IMR-90 (cell line): Measurements from ENCODE around the gene ANO1. TPM values are rescaled to one million over a fixed set of nuclear protein-coding genes. Genes with fewer than 3 reads are reported as not detected.

Experiments used
- ATAC-seq: fragments of 200-7000 bp; cut with Tn5 transposase; 2 replicates; pipeline ENCODE4 v1.9.1; 2020; ENCODE audit warnings: low read depth, mild to moderate bottlenecking, moderate library complexity
- BruUV-seq: library from RNA; stranded (reverse); fragments of 400-500 nt; replicated peaks from 2 replicates; lab custom pipeline; 2021; lab: Mats Ljungman, UMichigan
- CTCF ChIA-PET: fragments of 300-600 bp; formaldehyde crosslinking; extraction: SDS; loops from one replicate; lab custom pipeline; 2021; ENCODE audit warnings: antibody characterized with exemption; lab: Yijun Ruan, JAX
- POLR2A ChIA-PET: fragments of 300-600 bp; sonication (Branson Sonifier 250); formaldehyde crosslinking; loops from one replicate; lab custom pipeline; 2022; ENCODE audit warnings: antibody characterized with exemption; ENCODE audit not compliant: unreplicated experiment; lab: Charles Lee
- DNase-seq: peaks from one replicate; pipeline ENCODE4 v3.0.0; 2013
- H2AFZ ChIP-seq: replicated peaks from 2 replicates; pipeline ENCODE3; 2013; ENCODE audit warnings: low read length, mild to moderate bottlenecking; ENCODE audit not compliant: poor library complexity
- H2AK5ac ChIP-seq: 2 replicates; pipeline ENCODE4 v1.6.1; 2013; ENCODE audit warnings: low read depth, low read length, inconsistent platforms
- H2AK9ac ChIP-seq: replicated peaks from 2 replicates; pipeline ENCODE3; 2013; ENCODE audit warnings: mild to moderate bottlenecking, low read depth, low read length, moderate library complexity; ENCODE audit not compliant: poor library complexity
- H2BK120ac ChIP-seq: 2 replicates; pipeline ENCODE4 v1.6.1; 2013; ENCODE audit warnings: low read depth, low read length, inconsistent platforms
- H2BK15ac ChIP-seq: 3 replicates; pipeline ENCODE4 v1.6.1; 2013; ENCODE audit warnings: low read depth, low read length, inconsistent platforms
- H2BK20ac ChIP-seq: 2 replicates; pipeline ENCODE4 v1.6.1; 2013; ENCODE audit warnings: low read depth, mild to moderate bottlenecking, inconsistent platforms, low read length, moderate library complexity
- H2BK5ac ChIP-seq: 2 replicates; pipeline ENCODE4 v1.6.1; 2013; ENCODE audit warnings: mild to moderate bottlenecking, low read depth, low read length, inconsistent platforms; ENCODE audit not compliant: poor library complexity, severe bottlenecking
- H3K14ac ChIP-seq: replicated peaks from 2 replicates; pipeline ENCODE4 v1.6.1; 2013; ENCODE audit warnings: low read depth, low read length, inconsistent platforms
- H3K18ac ChIP-seq: 2 replicates; pipeline ENCODE4 v1.6.1; 2013; ENCODE audit warnings: low read depth, low read length, control low read depth
- H3K23ac ChIP-seq: 2 replicates; pipeline ENCODE4 v1.6.1; 2013; ENCODE audit warnings: low read depth, low read length, inconsistent platforms
- H3K27ac ChIP-seq: 2 replicates; pipeline ENCODE4 v1.5.1; 2013; ENCODE audit warnings: mild to moderate bottlenecking, control low read depth, low read length; ENCODE audit not compliant: insufficient read depth
- H3K27me3 ChIP-seq: 2 replicates; pipeline ENCODE4 v1.6.1; 2013; ENCODE audit warnings: low read length; ENCODE audit not compliant: control insufficient read depth, insufficient read depth
- H3K36me3 ChIP-seq: 2 replicates; pipeline ENCODE4 v1.6.1; 2013; ENCODE audit warnings: low read length, mixed read lengths; ENCODE audit not compliant: control insufficient read depth, insufficient read depth
- H3K4ac ChIP-seq: 2 replicates; pipeline ENCODE4 v1.6.1; 2013; ENCODE audit warnings: low read depth, low read length, inconsistent platforms
- H3K4me1 ChIP-seq: 2 replicates; pipeline ENCODE4 v1.6.1; 2013; ENCODE audit warnings: low read length, mixed read lengths; ENCODE audit not compliant: control insufficient read depth, insufficient read depth
- H3K4me2 ChIP-seq: 2 replicates; pipeline ENCODE4 v1.6.1; 2013; ENCODE audit warnings: low read depth, mild to moderate bottlenecking, control low read depth, low read length, moderate library complexity
- H3K4me3 ChIP-seq: 2 replicates; pipeline ENCODE4 v1.5.1; 2013; ENCODE audit warnings: low read depth, mild to moderate bottlenecking, control low read depth, low read length, moderate library complexity; ENCODE audit not compliant: insufficient read depth
- H3K56ac ChIP-seq: 2 replicates; pipeline ENCODE4 v1.6.1; 2013; ENCODE audit warnings: low read length, inconsistent platforms; ENCODE audit not compliant: insufficient read depth; ENCODE audit errors: extremely low read depth
- H3K79me1 ChIP-seq, 2 experiments: 2 replicates each; pipeline ENCODE4 v1.6.1; 2013; ENCODE audit warnings: low read length in 2 of 2, inconsistent platforms in 1 of 2, low read depth in 1 of 2
- H3K9ac ChIP-seq: 2 replicates; pipeline ENCODE4 v1.6.1; 2013; ENCODE audit warnings: low read depth, low read length, control low read depth
- H3K9me1 ChIP-seq: 2 replicates; pipeline ENCODE4 v1.6.1; 2013; ENCODE audit warnings: low read length, inconsistent platforms; ENCODE audit not compliant: insufficient read depth
- H3K9me3 ChIP-seq: 2 replicates; pipeline ENCODE4 v1.6.1; 2013; ENCODE audit warnings: low read length; ENCODE audit not compliant: control insufficient read depth, insufficient read depth
- H4K20me1 ChIP-seq: 2 replicates; pipeline ENCODE4 v1.6.1; 2013; ENCODE audit warnings: low read length, inconsistent platforms; ENCODE audit not compliant: insufficient read depth
- H4K5ac ChIP-seq: 2 replicates; pipeline ENCODE4 v1.6.1; 2013; ENCODE audit warnings: mild to moderate bottlenecking, low read depth, low read length, control low read depth
- H4K8ac ChIP-seq, 2 experiments: 2 replicates each; pipeline ENCODE4 v1.6.1; 2013; ENCODE audit warnings: low read depth in 2 of 2, low read length in 2 of 2, control low read depth in 1 of 2, inconsistent platforms in 1 of 2
- H4K91ac ChIP-seq: 2 replicates; pipeline ENCODE4 v1.6.1; 2013; ENCODE audit warnings: low read depth, low read length, inconsistent platforms; ENCODE audit not compliant: insufficient read depth
- BHLHE40 ChIP-seq: fragments of 150-350 bp; IDR thresholded peaks from 2 replicates; pipeline ENCODE4 v1.6.1; 2016; ENCODE audit warnings: mild to moderate bottlenecking, low read depth, low read length
- CEBPB ChIP-seq: IDR thresholded peaks from 2 replicates; pipeline ENCODE4 v1.6.1; 2012; ENCODE audit warnings: low read depth, low read length, improper control_type of control experiment
- ELK1 ChIP-seq: fragments of 150-350 bp; IDR thresholded peaks from 2 replicates; pipeline ENCODE4 v1.6.1; 2016; ENCODE audit warnings: low read depth, mild to moderate bottlenecking, low read length, moderate library complexity, borderline replicate concordance
- FOS ChIP-seq: fragments of 150-350 bp; IDR thresholded peaks from 2 replicates; pipeline ENCODE4 v1.6.1; 2016; ENCODE audit warnings: low read depth, low read length
- MAZ ChIP-seq: IDR thresholded peaks from 2 replicates; pipeline ENCODE4 v1.6.1; 2012; ENCODE audit warnings: low read depth, mild to moderate bottlenecking, low read length, improper control_type of control experiment, moderate library complexity, borderline replicate concordance
- POLR2A ChIP-seq: IDR thresholded peaks from 2 replicates; pipeline ENCODE4 v1.6.1; 2012; ENCODE audit warnings: mild to moderate bottlenecking, low read depth, low read length
- RFX5 ChIP-seq: IDR thresholded peaks from 2 replicates; pipeline ENCODE4 v1.8.0; 2012; ENCODE audit warnings: low read depth, mild to moderate bottlenecking, low read length, moderate library complexity
- USF2 ChIP-seq: fragments of 150-350 bp; IDR thresholded peaks from 2 replicates; pipeline ENCODE4 v1.6.1; 2017; ENCODE audit warnings: mild to moderate bottlenecking, antibody characterized with exemption, low read length, low read depth
- WGBS, 2 experiments: methylation state at CpG; one replicate each; pipeline versions ENCODE4 v1.1.5 to v1.1.7; 2013; ENCODE audit warnings: missing lambda C conversion rate in 2 of 2; ENCODE audit not compliant: insufficient read length in 1 of 2; ENCODE audit errors: extremely low coverage in 2 of 2; 5-methylcytosine and 5-hydroxymethylcytosine counted together
- dilution Hi-C: fragments of 300-500 bp; cut with HindIII; formaldehyde crosslinking; loops from one replicate; pipeline ENCODE4 v1.14.3; 2018; ENCODE audit warnings: low sequenced_read_pairs; ENCODE audit not compliant: unreplicated experiment
- in situ Hi-C: fragments of 300-500 bp; cut with MboI; formaldehyde crosslinking; loops from 3 replicates; pipeline ENCODE4 v1.14.3; 2019; ENCODE audit warnings: low sequenced_read_pairs, inconsistent platforms, mixed read lengths
- intact Hi-C: fragments of 100-400 bp; cut with micrococcal nuclease; formaldehyde crosslinking; loops from 2 replicates; pipeline ENCODE4 v1.10.0; 2022
- polyA plus RNA-seq, 3 experiments: library from polyadenylated mRNA; depleted of rRNA; stranded (reverse); fragments of >200 nt; gene quantifications; 2 replicates each; pipeline ENCODE4 v1.2.3, GENCODE V29; 2012; ENCODE audit warnings: low replicate concordance in 1 of 3
- total RNA-seq: library from RNA; depleted of rRNA; stranded (reverse); fragments of >200 nt; gene quantifications from 2 replicates; pipeline ENCODE4 v1.2.3, GENCODE V29; 2012

Gene ANO1
- total and polyA plus RNA-seq, 2 of the 4 experiments (the other 2 are of a cell fraction): 4.1 to 10.7 TPM

GRCh38 chr11:70068950-70069349 is 9.2 kb upstream of the ANO1 start:
- Histone ChIP-seq H3K56ac (no peak overlapping the region), H3K18ac (no peak overlapping the region), H3K79me1 (peaks cover 0 to 16% of the 10 kb centered on the region in 2 experiments; a peak in 2 of 4 replicates), H2AFZ (no peak overlapping the region), H2BK120ac (no peak overlapping the region), H3K4ac (no peak overlapping the region), H3K14ac (no peak overlapping the region), H4K91ac (no peak overlapping the region), H3K9me1 (0 out of 2 replicates have a peak, but pooled peaks cover 4% of the 10 kb centered on the region), H3K9ac (no peak overlapping the region), H3K27ac (no peak overlapping the region), H2BK15ac (no peak overlapping the region), H4K20me1 (peaks cover 4% of the 10 kb centered on the region; the same call in 1 of the 2 replicates), H3K4me2 (no peak overlapping the region), H2AK5ac (no peak overlapping the region), H3K23ac (no peak overlapping the region), H3K4me3 (no peak overlapping the region), H3K36me3 (no peaks in the 10 kb centered on the region), H3K4me1 (peaks cover 9% of the 10 kb centered on the region; the same call in 1 of the 2 replicates), H4K8ac (no peak overlapping the region), H2AK9ac (no peak overlapping the region), H2BK20ac (no peak overlapping the region), H2BK5ac (no peak overlapping the region), H3K9me3 (no peaks in the 10 kb centered on the region), H3K27me3 (peaks cover 2% of the 10 kb centered on the region; the same call in 1 of the 2 replicates), H4K5ac (no peak overlapping the region)
- ChIA-PET CTCF (no interaction called here), POLR2A (no interaction called here)
- DNase-seq (no peak), ATAC-seq (no peak)
- no CpG with 5 or more reads among the region's 2 CpGs for WGBS, 2 experiments
- TF ChIP-seq USF2 (no peak), ELK1 (no peak), MAZ (no peak), BHLHE40 (no peak), FOS (no peak), RFX5 (no peak), POLR2A (no peak), CEBPB (no peak)
- dilution Hi-C loops: no loop called here
- no TSS peak for BruUV-seq
- intact Hi-C loops: no loop called here
- in situ Hi-C loops: no loop called here
